HG02885 (cell line): ENCODE data around the gene AP5Z1.

Source experiments
- ATAC-seq: cut with Tn5 transposase; IDR thresholded peaks from one replicate; pipeline ENCODE4 v1.9.1; 2021; ENCODE audit warnings: mild to moderate bottlenecking; ENCODE audit not compliant: unreplicated experiment, poor library complexity

Gene AP5Z1

DNA sequence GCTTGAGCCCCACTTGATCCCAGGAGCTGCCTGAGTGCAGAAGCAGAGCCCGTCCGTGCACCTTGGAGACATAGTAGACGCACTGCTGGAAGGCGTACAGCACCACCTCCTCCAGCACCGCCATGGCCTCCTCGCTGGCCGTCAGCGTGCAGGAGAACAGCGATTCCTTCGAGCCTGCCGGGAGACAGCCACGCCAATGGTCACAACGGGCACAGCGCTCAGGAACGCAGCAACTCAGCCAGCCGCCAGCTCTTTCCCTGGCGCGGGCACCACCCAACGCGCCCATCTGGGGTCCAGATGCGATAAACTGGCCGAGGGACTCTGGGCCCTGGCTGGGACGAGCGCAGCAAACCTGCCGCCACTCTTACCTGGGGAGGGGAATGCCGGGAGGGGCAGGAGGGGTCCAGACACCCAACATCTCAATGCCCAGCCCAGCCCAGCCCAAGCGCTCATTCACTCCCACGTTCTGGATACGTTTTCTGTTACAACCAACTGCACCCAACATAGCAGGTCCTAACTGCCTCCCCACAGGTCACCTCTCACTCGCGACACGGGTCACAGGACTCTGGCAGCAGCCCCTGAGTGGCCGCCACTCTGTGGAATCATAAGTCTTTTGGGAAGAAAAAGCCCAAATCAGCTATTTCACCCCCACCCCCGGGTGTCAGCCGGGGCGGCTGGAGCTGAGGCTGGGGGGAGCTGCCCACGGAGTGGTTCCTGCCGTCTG lies 41.9 kb downstream of the AP5Z1 start:
- ATAC-seq, result no peak

DNA sequence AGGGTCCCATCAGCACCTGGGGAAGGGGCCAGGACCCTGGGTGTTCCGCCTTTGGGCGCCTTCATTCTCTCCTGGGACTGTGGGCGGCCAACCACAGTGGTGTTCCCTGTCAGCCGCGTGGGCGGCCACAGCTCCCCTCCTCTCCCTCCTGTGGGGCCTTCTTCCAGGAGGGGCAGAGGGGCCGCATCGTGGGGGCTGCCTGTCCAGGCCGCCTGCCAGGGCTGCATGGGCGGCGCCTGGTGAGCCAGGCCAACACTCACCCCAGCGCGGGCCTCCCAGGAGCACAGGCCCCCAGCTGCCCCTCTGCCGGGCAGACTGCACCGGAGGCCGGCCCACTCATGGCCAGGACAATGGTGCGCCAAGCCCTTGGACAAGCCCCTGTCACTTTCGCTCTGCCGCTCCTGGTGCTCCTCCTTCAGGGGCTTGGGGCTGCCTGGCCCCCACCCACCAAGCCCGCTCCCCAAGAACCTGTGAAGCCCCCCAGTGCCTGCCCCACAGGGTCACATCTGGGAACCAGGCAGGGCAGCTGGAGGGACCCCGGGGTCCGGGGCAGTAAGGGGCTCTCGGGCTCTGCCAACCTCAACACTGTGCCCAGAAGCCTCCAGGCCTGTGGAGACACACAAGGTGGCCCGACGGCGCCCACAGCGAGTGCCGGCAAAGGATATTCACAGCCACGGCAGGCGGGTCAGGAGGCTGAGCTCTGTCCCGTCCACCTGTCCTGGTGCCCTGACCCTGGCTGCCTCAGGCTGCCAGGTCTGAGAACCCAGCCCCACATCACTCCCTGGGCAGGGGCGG lies 42.8 kb downstream of the AP5Z1 start:
- no peak for ATAC-seq

GRCh38 chr7:4819560-4820404 lies 44.4 kb downstream of the AP5Z1 start:
- ATAC-seq, result no peak

DNA sequence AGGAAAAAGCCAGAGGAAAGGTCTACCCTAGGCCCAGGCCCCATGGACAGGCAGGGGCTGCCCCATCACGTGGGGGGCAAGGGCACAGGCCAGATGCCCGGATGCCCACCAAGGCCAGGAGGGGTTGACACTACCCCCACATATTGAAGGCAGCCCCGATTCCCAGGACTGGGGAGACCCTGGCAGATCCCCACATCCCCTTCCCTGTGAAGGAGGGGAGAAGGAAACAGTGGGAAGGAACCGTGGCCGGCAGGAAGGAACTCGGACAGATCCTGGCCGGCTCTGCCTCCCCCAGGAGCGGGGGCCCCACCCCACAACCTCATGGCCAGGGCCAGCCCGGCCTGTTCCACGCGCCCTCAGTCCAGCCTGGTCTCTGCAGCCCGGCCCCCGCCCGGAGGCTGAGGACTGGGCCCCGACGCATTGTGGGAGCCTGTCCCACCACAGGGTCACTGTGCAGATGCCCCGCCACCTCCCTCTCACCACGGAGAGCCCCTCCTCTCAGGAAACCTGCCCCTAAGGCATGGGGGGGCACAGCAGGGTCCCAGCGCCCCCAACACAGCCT lies 45.1 kb downstream of the AP5Z1 start:
- ATAC-seq, result no peak

GRCh38 chr7:4820967-4821471 lies 45.6 kb downstream of the AP5Z1 start:
- ATAC-seq, result no peak

DNA sequence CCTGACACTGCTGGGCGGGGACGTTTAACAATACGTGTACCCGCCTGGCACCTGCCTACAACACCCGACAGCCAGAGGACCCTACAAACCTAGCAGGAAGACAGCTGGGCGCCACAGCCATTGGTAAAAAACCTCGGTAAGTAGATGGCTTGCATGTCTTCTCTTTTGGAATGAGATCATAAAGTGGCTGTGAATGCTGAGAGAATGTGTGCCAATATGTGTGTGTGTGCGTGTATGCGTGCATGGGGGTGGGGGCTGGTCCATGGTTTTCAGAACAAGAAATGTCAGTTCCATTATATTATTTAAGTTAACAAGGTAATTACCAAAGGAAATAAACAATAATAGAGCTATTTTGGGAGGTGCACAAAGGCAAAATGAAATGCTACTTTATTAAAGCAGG lies 47.3 kb downstream of the AP5Z1 start:
- no peak for ATAC-seq

DNA sequence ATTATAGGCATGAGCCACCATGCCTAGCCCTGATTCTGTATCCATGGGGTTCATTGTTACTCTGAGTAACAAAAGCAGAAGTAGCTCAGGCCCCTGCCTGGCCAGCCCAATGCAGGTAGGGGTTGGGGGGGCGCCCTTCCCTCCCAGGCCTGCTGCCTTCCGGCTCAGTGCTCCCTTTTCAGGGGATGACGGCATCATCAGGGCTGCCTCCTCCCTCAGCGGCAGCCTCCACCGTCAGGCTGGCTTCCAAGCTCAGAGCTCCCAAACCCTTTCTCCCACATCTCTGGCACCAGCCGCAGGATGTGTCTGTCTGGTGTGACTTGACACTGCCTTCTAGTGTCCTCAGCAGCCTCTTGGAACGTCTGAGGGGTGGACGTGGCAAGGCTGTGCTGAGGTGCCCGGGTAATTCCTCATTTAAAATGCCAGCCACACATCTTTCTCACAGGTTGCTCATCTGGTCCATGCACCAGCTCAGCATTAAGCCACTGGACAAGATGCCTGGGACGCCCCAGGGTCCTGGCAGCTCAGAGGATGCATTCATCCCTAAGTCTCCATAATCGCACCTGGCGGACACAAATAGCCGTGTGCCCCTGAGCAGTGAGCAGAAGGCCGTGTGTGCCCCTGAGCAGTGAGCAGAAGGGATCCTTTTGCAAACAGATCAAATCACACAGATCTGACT lies 48.2 kb downstream of the AP5Z1 start:
- ATAC-seq, result no peak

GRCh38 chr7:4824120-4824775 lies 48.8 kb downstream of the AP5Z1 start:
- ATAC-seq, result no peak

- no peak for ATAC-seq
These were observed 49.7 kb downstream of the AP5Z1 start for GRCh38 chr7:4825081-4825480.

DNA sequence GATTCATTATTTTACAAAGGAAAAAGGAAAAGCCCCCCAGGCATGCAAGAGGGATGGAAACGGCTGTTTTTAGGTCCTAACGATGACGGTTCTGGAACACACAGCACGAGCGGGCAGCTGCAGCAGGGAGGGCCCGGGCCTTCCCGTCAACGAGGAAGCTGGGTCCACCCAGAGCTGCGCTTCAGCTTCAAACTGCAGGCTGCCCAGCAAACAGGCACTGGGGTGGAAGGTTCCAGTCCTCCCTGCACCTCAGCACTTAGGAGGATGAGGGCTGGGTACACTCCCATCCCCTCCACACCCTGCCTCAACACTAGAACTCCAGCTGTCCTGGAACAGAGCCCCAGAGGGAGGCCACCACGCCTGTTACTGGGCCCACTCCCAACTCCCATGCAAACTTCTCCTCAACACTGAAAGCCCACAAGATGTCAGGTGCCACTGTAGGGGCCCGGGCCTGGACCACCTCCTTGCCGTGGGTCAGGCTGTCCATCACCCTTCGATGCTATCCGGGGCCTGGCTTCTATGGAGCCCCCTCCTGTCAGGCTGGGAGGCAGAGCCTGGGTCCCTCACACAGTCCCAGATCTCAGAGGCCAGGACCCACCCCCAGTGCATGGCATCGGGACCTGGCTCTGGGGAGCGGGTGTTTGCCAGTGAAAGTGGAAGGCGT lies 53.4 kb downstream of the AP5Z1 start:
- ATAC-seq, result no peak

- ATAC-seq, result no peak
These were observed 54.8 kb downstream of the AP5Z1 start for GRCh38 chr7:4830176-4830575.

DNA sequence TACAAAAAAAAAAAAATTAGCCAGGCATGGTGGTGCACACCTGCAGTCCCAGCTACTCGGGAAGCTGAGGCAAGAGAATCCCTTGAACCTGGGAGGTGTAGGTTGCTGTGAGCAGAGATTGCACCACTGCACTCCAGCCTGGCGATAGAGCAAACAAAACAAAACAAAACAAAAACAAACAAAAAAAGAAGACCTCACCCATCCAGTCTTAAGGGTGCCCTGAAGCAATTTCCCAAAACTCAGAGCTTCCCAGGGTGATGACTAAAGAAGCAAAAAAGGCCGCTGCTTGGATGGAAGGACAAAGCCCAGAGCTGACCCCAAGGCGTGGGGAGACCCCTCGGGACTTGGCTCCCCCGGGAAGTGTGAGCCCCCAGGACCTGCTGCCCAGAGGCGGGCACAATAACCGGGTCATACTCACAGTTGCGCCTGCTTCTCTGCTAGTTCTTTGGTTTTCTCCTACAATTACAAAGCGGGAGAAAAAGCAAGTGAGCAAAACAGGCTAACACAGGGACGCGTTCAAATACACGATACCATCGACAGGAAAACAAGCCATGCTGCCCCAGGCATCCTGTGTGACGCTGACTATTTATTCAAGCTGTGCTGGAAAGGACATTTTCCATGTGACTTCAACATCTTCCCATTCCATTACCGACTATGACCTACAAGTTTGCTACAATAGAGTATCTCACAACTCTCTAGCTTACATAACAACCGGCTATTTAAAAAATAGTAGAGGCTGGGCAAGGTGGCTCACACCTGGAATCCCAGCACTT lies 56.5 kb downstream of the AP5Z1 start:
- ATAC-seq, result no peak

DNA sequence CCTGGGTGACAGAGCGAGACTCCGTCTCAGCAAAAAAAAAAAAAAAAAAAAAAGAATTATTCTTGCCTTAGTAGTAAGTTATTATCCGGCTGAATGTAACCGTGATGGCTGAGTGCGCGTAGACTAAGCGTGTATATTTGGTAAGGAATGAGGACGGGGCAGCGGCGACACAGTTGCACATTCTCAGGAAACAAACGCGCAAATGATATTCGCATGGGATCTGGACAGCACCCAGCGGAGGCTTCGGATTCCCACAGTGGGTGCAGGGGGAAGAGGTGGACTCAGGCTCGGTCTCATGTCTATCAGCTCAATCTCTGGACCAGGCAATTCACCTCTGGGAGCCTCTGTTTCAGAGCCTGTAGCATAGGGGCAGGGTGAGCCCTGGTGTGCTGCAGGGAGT lies 57.3 kb downstream of the AP5Z1 start:
- no peak for ATAC-seq

- ATAC-seq, result no peak
These were observed 57.8 kb downstream of the AP5Z1 start for GRCh38 chr7:4833176-4833575.

GRCh38 chr7:4833691-4834600 lies 58.5 kb downstream of the AP5Z1 start:
- no peak for ATAC-seq

DNA sequence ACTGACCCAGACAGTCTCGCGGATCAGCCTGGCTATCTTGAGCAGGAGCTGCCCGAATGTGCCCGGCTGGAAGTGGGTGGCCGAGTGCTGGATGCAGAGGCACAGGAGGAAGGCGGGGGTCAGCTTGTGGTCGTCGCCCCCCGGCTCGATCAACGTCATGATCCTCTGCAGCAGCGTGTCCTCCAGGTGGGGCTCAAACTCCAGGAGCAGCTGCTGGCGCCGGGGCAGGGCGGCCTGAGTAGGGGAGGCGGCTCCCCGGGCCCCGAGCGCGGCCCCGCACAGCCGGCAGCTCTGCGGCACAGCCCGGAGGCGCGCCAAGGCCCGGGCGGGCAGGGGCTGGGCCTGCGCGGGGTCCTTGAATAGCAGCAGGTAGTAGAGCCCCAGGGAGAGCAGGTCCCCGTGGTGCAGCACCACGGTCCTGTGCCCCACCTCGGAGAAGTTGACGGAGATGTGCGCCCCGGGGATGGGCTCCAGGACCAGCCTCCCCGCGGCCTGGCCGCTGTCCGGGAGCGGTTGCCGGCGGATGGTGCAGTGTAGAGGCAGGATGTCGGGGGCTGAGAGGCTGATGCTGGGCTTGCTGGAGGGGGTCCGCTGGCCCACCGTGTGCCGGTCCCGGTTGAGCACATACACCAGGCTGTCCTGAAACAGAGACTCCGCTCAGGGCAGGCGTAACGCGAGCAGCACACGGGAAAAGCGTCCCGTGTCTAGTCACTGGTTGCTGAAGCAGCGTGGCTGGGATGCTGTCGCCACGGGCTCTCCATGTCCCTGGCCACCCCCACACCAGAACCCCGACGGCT lies 59.4 kb downstream of the AP5Z1 start:
- ATAC-seq, result no peak
